Mesendoderm (in vitro differentiated cells): ENCODE data around the gene YY1AP1. TPM values are rescaled to one million over a fixed set of nuclear protein-coding genes. Genes with fewer than 3 reads are reported as not detected.
"Not testable (repeated sequence)": the region's sequence is repeated elsewhere in the genome, so short reads cannot be mapped to it uniquely, and the experiment has no call there.

ENCODE experiments used
- DNase-seq: peaks from one replicate; pipeline ENCODE4 v3.0.0; 2013
- H2AK5ac ChIP-seq: 2 replicates; pipeline ENCODE4 v1.6.1; 2013; ENCODE audit warnings: low read length, inconsistent platforms
- H2BK120ac ChIP-seq: 2 replicates; pipeline ENCODE4 v1.6.1; 2013; ENCODE audit warnings: low read depth, mild to moderate bottlenecking, low read length, moderate library complexity, mixed read lengths
- H2BK15ac ChIP-seq: replicated peaks from 2 replicates; pipeline ENCODE4 v1.6.1; 2013; ENCODE audit warnings: low read depth, mild to moderate bottlenecking, moderate library complexity
- H2BK5ac ChIP-seq: 2 replicates; pipeline ENCODE4 v1.6.1; 2013; ENCODE audit warnings: low read length, inconsistent platforms
- H3K18ac ChIP-seq: 2 replicates; pipeline ENCODE4 v1.6.1; 2013; ENCODE audit warnings: mild to moderate bottlenecking, low read length, mixed read lengths
- H3K23ac ChIP-seq: one replicate; pipeline ENCODE4 v1.6.1; 2013; ENCODE audit warnings: low read length
- H3K27ac ChIP-seq: 2 replicates; pipeline ENCODE4 v1.5.1; 2013; ENCODE audit warnings: low read depth, mild to moderate bottlenecking, inconsistent platforms, low read length, moderate library complexity
- H3K27me3 ChIP-seq: 2 replicates; pipeline ENCODE4 v1.6.1; 2013; ENCODE audit warnings: low read length, control low read depth, mild to moderate bottlenecking, inconsistent platforms; ENCODE audit not compliant: insufficient read depth, poor library complexity
- H3K36me3 ChIP-seq: 2 replicates; pipeline ENCODE4 v1.6.1; 2013; ENCODE audit warnings: low read length, inconsistent platforms; ENCODE audit not compliant: control insufficient read depth, insufficient read depth
- H3K4ac ChIP-seq: one replicate; pipeline ENCODE4 v1.6.1; 2013; ENCODE audit warnings: low read depth, mild to moderate bottlenecking, low read length, moderate library complexity
- H3K4me1 ChIP-seq: 2 replicates; pipeline ENCODE4 v1.6.1; 2013; ENCODE audit warnings: low read depth, low read length, inconsistent platforms; ENCODE audit not compliant: control insufficient read depth
- H3K4me2 ChIP-seq: 2 replicates; pipeline ENCODE4 v1.6.1; 2013; ENCODE audit warnings: low read length
- H3K4me3 ChIP-seq: 2 replicates; pipeline ENCODE4 v1.5.1; 2013; ENCODE audit warnings: mild to moderate bottlenecking, low read length
- H3K56ac ChIP-seq: one replicate; pipeline ENCODE4 v1.6.1; 2013; ENCODE audit warnings: low read length
- H3K79me1 ChIP-seq: 2 replicates; pipeline ENCODE4 v1.6.1; 2013; ENCODE audit warnings: low read length, inconsistent platforms
- H3K79me2 ChIP-seq: 2 replicates; pipeline ENCODE4 v1.6.1; 2013; ENCODE audit warnings: mild to moderate bottlenecking, low read length; ENCODE audit not compliant: control insufficient read depth, insufficient read depth
- H3K9ac ChIP-seq: 2 replicates; pipeline ENCODE4 v1.6.1; 2013; ENCODE audit warnings: low read length, inconsistent platforms
- H4K5ac ChIP-seq: one replicate; pipeline ENCODE4 v1.6.1; 2013; ENCODE audit warnings: low read length
- H4K8ac ChIP-seq: one replicate; pipeline ENCODE4 v1.6.1; 2013; ENCODE audit warnings: low read depth, mild to moderate bottlenecking, control low read depth, low read length, moderate library complexity
- WGBS: extraction: QIAGEN DNeasy Blood & Tissue Kit; methylation state at CpG from one replicate; pipeline ENCODE4 v1.1.7; 2013; ENCODE audit warnings: low lambda C conversion rate, missing lambda C conversion rate; ENCODE audit not compliant: insufficient coverage; ENCODE audit errors: extremely low coverage; 5-methylcytosine and 5-hydroxymethylcytosine counted together
- polyA plus RNA-seq, 2 experiments: library from polyadenylated mRNA; stranded (reverse); fragments of 200-250 nt; gene quantifications; one replicate each; pipeline ENCODE4 v1.2.3, GENCODE V29; 2013

Gene YY1AP1, protein sequence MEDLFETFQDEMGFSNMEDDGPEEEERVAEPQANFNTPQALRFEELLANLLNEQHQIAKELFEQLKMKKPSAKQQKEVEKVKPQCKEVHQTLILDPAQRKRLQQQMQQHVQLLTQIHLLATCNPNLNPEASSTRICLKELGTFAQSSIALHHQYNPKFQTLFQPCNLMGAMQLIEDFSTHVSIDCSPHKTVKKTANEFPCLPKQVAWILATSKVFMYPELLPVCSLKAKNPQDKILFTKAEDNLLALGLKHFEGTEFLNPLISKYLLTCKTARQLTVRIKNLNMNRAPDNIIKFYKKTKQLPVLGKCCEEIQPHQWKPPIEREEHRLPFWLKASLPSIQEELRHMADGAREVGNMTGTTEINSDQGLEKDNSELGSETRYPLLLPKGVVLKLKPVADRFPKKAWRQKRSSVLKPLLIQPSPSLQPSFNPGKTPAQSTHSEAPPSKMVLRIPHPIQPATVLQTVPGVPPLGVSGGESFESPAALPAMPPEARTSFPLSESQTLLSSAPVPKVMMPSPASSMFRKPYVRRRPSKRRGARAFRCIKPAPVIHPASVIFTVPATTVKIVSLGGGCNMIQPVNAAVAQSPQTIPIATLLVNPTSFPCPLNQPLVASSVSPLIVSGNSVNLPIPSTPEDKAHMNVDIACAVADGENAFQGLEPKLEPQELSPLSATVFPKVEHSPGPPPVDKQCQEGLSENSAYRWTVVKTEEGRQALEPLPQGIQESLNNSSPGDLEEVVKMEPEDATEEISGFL
- 43.1 TPM for polyA plus RNA-seq (2013, experiment 1 of 2)
- polyA plus RNA-seq (2013, experiment 2 of 2), result 42.0 TPM

DNA sequence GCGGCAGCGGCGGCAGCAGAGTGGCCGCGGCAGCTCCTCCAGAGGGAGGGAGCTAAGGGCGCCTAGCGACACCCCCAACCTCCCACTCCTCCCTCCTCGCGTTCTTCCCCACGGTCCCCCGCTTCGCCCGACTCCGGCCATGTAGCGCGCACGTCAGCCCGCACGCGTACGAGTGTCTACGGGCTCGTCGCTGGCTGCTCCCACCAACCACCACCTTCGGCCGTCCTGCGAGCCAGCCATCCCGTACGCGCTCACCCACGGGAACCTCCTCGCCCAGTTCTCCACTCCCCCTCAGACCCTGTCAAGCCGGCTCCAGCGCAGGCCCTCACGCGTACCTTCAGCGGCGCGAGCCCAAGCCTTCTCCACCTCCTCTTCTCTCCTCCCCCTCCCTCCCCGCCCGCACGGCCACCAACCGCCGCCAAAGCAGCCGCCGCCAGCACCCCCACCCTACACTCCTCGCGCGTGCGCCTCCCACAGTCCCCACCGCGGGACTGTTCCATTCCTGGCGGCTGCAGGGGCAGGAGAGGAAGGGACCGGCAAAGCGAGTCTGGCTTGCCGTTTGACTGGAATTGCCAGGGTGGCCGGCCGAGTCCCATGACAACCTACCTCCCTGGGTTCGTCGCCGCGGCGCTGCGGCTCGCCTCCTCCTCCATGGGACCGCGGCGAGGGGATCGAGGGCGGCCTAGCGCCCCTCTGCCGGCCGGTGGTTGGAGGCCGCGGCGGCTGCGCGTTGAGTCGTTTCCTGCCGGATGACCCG lies at the start of gene YY1AP1:
Gene YY1AP1, minus strand, starts transcription at position 451 of the 757 bp plus-strand sequence. CDS start 8,338 bp downstream, outside the sequence.
- no peaks in the 10 kb centered on the region for H3K4me1 ChIP-seq
- H4K8ac ChIP-seq, result no peak within 1 kb of the TSS
- H3K36me3 ChIP-seq, result no peaks in the 10 kb centered on the region
- peak within 1 kb of the TSS; percentile 50 for H3K4me2 ChIP-seq
- no peak within 1 kb of the TSS for H2BK15ac ChIP-seq
- H3K27ac ChIP-seq, result peak within 1 kb of the TSS; percentile 94
- peak within 1 kb of the TSS; percentile 18 for H3K4ac ChIP-seq
- no CpG with 5 or more reads among the region's 81 CpGs for WGBS
- DNase-seq, result peak; percentile 94
- peak within 1 kb of the TSS; percentile 99 for H3K9ac ChIP-seq
- no peak within 1 kb of the TSS for H2AK5ac ChIP-seq
- no peak within 1 kb of the TSS for H4K5ac ChIP-seq
- H3K23ac ChIP-seq, result peak within 1 kb of the TSS; percentile 97
- H2BK120ac ChIP-seq, result no peak within 1 kb of the TSS
- H2BK5ac ChIP-seq, result peak within 1 kb of the TSS; percentile 99
- H3K79me1 ChIP-seq, result peaks cover 4% of the 10 kb centered on the region
- peak within 1 kb of the TSS; percentile 100 for H3K56ac ChIP-seq
- H3K18ac ChIP-seq, result peak within 1 kb of the TSS; percentile 25
- peak within 1 kb of the TSS; percentile 96 for H3K4me3 ChIP-seq
- H3K79me2 ChIP-seq, result peaks cover 54% of the 10 kb centered on the region
- no peaks in the 10 kb centered on the region for H3K27me3 ChIP-seq

DNA sequence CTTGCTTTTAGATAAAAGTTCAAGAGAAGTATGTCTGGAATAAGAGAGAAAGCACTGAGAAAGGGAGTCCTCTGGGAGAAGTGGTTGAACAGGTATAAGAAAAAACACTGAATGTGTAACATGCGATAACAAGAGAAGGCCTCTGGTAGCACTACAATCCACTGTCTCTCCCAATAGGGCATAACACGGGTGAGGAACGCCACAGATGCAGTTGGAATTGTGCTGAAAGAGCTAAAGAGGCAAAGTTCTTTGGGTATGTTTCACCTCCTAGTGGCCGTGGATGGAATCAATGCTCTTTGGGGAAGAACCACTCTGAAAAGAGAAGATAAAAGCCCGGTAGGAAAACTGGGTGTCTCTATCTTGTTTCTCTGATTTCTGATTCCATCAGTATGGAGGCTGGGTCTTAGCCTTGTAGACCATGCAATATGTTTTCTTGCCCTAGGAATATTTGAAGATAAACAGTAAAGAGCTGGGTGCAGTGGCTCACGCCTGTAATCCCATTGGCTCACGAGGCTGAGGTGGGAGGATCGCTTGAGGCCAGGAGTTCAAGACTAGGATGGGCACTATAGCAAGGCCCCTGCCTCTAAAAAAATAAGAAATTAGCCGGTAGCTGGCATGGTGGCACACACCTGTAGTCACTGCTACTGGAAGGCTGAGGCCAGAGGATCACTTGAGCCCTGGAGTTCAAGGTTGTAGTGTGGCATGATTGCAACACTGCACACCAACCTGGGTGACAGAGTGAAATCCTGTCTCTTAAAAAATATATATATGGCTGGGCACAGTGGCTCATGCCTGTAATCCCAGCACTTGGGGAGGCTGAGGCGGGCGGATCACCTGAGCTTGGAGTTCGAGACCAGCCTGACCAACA lies 40.7 kb upstream of the YY1AP1 start:
- Histone ChIP-seq H4K8ac (no peak overlapping the region), H2AK5ac (no peak overlapping the region), H3K79me1 (no peaks in the 10 kb centered on the region), H2BK120ac (no peak overlapping the region), H2BK15ac (no peak overlapping the region), H3K4me2 (no peak overlapping the region), H3K18ac (no peak overlapping the region), H3K36me3 (no peaks in the 10 kb centered on the region), H3K56ac (no peak overlapping the region), H2BK5ac (no peak overlapping the region), H4K5ac (no peak overlapping the region), H3K27ac (no peak overlapping the region), H3K27me3 (no peaks in the 10 kb centered on the region), H3K4me3 (no peak overlapping the region), H3K4me1 (no peaks in the 10 kb centered on the region), H3K23ac (no peak overlapping the region), H3K9ac (no peak overlapping the region), H3K4ac (no peak overlapping the region), H3K79me2 (no peaks in the 10 kb centered on the region)
- no CpG with 5 or more reads among the region's 12 CpGs for WGBS
- DNase-seq, result peak; percentile 90

DNA sequence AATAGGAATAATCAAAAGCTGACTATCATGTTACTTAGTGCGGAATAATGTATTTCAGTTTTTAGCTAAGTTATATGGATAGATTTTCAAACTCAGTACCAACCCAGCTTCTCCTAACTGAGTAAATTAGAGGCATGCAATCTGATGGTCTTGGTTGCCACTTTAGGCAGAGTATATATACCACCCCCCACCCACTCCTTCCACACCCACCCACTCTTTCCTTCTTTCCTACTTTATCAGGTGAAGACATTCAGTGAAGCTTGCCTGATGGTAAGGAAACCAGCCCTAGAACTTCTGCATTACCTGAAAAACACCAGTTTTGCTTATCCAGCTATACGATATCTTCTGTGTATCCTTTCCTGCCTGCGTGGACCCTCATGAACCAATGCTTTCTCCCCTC lies 36.6 kb upstream of the YY1AP1 start:
- no peak overlapping the region for H3K56ac ChIP-seq

DNA sequence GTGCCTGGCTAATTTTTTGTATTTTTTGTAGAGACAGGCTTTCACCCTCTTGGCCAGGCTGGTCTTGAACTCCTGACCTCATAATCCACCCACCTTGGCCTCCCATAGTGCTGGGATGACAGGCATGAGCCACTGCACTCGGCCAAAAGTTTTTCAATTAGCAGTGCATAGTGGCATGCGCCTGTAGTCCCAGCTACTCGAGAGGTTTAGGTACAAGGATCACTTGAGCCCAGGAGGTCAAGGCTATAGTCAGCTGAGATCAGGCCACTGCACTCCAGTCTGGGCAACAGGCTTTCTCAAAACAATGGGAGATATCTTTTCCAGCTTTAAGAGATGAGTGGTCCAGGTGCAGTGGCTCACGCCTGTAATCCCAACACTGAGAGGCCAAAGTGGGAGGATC lies 31.1 kb upstream of the YY1AP1 start:
- H2BK120ac ChIP-seq, result no peak overlapping the region
- H4K8ac ChIP-seq, result no peak overlapping the region
- H3K23ac ChIP-seq, result no peak overlapping the region
- H3K4me2 ChIP-seq, result no peak overlapping the region
- no peak overlapping the region for H3K9ac ChIP-seq
- H2AK5ac ChIP-seq, result no peak overlapping the region
- H3K27ac ChIP-seq, result no peak overlapping the region
- WGBS, result no CpG with 5 or more reads among the region's 4 CpGs
- H3K36me3 ChIP-seq, result no peaks in the 10 kb centered on the region
- no peaks in the 10 kb centered on the region for H3K79me2 ChIP-seq
- no peak overlapping the region for H3K18ac ChIP-seq
- no peaks in the 10 kb centered on the region for H3K4me1 ChIP-seq
- H3K4me3 ChIP-seq, result no peak overlapping the region
- no peak overlapping the region for H2BK15ac ChIP-seq
- no peak overlapping the region for H3K56ac ChIP-seq
- DNase-seq, result no peak
- H3K27me3 ChIP-seq, result no peaks in the 10 kb centered on the region
- H3K79me1 ChIP-seq, result no peaks in the 10 kb centered on the region
- H2BK5ac ChIP-seq, result no peak overlapping the region
- no peak overlapping the region for H3K4ac ChIP-seq
- no peak overlapping the region for H4K5ac ChIP-seq

More for the DNA sequence above, 36.6 kb upstream of the YY1AP1 start:
- no peaks in the 10 kb centered on the region for H3K79me1 ChIP-seq
- H2BK120ac ChIP-seq, result no peak overlapping the region
- DNase-seq, result no peak
- H2BK15ac ChIP-seq, result no peak overlapping the region
- no peak overlapping the region for H3K4ac ChIP-seq
- H3K27me3 ChIP-seq, result no peaks in the 10 kb centered on the region
- no peaks in the 10 kb centered on the region for H3K79me2 ChIP-seq
- no peak overlapping the region for H4K5ac ChIP-seq
- H3K27ac ChIP-seq, result no peak overlapping the region
- no peaks in the 10 kb centered on the region for H3K4me1 ChIP-seq
- no peak overlapping the region for H3K4me2 ChIP-seq
- no peak overlapping the region for H3K23ac ChIP-seq
- H3K4me3 ChIP-seq, result no peak overlapping the region
- H3K18ac ChIP-seq, result no peak overlapping the region
- no peak overlapping the region for H3K9ac ChIP-seq
- WGBS, result no CpG with 5 or more reads among the region's 3 CpGs
- H2BK5ac ChIP-seq, result no peak overlapping the region
- no peak overlapping the region for H4K8ac ChIP-seq
- H3K36me3 ChIP-seq, result no peaks in the 10 kb centered on the region
- no peak overlapping the region for H2AK5ac ChIP-seq

DNA sequence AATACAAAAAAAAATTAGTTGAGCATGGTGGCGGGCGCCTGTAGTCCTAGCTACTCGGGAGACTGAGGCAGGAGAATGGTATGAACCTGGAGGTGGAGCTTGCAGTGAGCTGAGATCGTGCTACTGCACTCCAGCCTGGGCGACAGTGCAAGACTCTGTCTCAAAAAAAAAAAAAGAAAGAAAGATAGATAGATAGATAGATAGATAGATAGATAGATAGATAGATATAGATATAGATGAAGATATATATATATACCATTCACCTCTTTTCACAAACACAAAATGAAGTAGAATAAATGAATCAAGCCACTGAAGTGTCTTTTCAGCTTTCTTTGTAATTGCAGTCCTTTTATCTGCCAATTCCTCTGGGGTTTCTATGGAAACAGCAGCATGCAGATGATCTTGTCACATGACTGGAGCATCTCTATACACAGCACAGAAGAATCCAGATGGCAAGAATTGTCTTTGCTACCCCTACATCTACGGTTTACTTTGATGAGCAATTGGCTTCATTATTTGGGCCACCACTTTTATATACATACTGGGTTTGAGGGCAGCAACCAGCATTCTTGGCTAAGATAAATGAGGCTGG lies 30.0 kb upstream of the YY1AP1 start:
- H4K5ac ChIP-seq, H3K27me3 ChIP-seq, H3K4me2 ChIP-seq, H2AK5ac ChIP-seq, H3K4me3 ChIP-seq, H2BK5ac ChIP-seq, H3K79me1 ChIP-seq, H3K27ac ChIP-seq, H3K4ac ChIP-seq, DNase-seq, H4K8ac ChIP-seq, H3K9ac ChIP-seq, H3K79me2 ChIP-seq, H2BK15ac ChIP-seq, H3K4me1 ChIP-seq, H2BK120ac ChIP-seq, H3K36me3 ChIP-seq, H3K56ac ChIP-seq, H3K23ac ChIP-seq, H3K18ac ChIP-seq: not testable (repeated sequence)
- no CpG with 5 or more reads among the region's 6 CpGs for WGBS
